Right lobe of liver (tissue), 6 donors: ENCODE data around the gene RPS6KB2. TPM values are rescaled to one million over a fixed set of nuclear protein-coding genes. Genes with fewer than 3 reads are reported as not detected.
"Not testable (repeated sequence)": the region's sequence is repeated elsewhere in the genome, so short reads cannot be mapped to it uniquely, and the experiment has no call there.

Experiments
- ATAC-seq, 4 donors: fragments of 200-7000 bp; cut with Tn5 transposase; one replicate each; pipeline ENCODE4 v1.9.1; 2020; ENCODE audit warnings: mild to moderate bottlenecking in 4 of 4, moderate library complexity in 4 of 4
- DNase-seq, 3 donors: peaks; one replicate each; pipeline ENCODE4 v3.0.0-alpha.2; 2020
- H3K27ac ChIP-seq, 3 donors: fragments of 200-600 bp; one replicate each; pipeline ENCODE4 v1.8.0; 2022
- H3K27me3 ChIP-seq, 2 donors: fragments of 200-600 bp; one replicate each; pipeline ENCODE4 v1.8.0; 2022
- H3K36me3 ChIP-seq, 4 donors: fragments of 200-600 bp; sonication (generic) in 1 of 4; one replicate each; pipeline versions ENCODE4 v1.5.1 to v1.8.0; 2017 to 2022; ENCODE audit warnings: control low read depth in 1 of 4
- H3K4me1 ChIP-seq, 4 donors: fragments of 200-600 bp; sonication (generic) in 1 of 4; one replicate each; pipeline versions ENCODE4 v1.5.1 to v1.8.0; 2017 to 2022; ENCODE audit warnings: control low read depth in 1 of 4
- H3K4me3 ChIP-seq, 3 donors: fragments of 200-600 bp; one replicate each; pipeline ENCODE4 v1.8.0; 2022
- H3K9me3 ChIP-seq, 4 donors: fragments of 200-600 bp; sonication (generic) in 1 of 4; one replicate each; pipeline versions ENCODE4 v1.5.1 to v1.8.0; 2017 to 2022; ENCODE audit warnings: control low read depth in 1 of 4
- CTCF ChIP-seq, 4 donors: fragments of 200-600 bp in 3 of 4; fragments of 450-650 bp in 1 of 4; IDR thresholded peaks; one replicate each; pipeline versions ENCODE4 v1.5.1 to v1.8.0; 2016 to 2022; ENCODE audit warnings: antibody characterized with exemption in 4 of 4, mild to moderate bottlenecking in 2 of 4
- POLR2A ChIP-seq: fragments of 450-650 bp; IDR thresholded peaks from one replicate; pipeline ENCODE4 v1.6.1; 2017; ENCODE audit warnings: antibody characterized with exemption, mild to moderate bottlenecking
- WGBS: methylation state at CpG from one replicate; pipeline ENCODE4 v1.1.6; 2018; ENCODE audit warnings: low coverage, low lambda C conversion rate; ENCODE audit not compliant: insufficient coverage; ENCODE audit errors: missing lambda C conversion rate; 5-methylcytosine and 5-hydroxymethylcytosine counted together
- intact Hi-C, 2 donors: fragments of 100-400 bp; cut with DNase I; formaldehyde crosslinking; loops; one replicate each; pipeline versions ENCODE4 v1.11.2 to v1.14.1; 2022
- total RNA-seq, 6 experiments: library from RNA; depleted of rRNA in 2 of 6; stranded (reverse); fragments of >200 nt in 2 of 6; fragmentation: NEBNext Ultra II Directional in 3 of 6; extraction: Animal tissue kit (Norgen Biotek cat#: 25700) in 3 of 6; gene quantifications; one replicate each; pipeline versions ENCODE4 v1.1.0 to v1.2.4, GENCODE V29; 2016 to 2023
- donor health status: DM: no; HTN: yes; CAD: no.
- donor health status: DM: no; HTN: no; CAD: no.
- donor health status: DM: no; HTN: no; CAD: no.
- donor health status: DM: no; HTN: yes; CAD: no.
- donor health status: DM: no; HTN: yes; CAD: no.

RPS6KB2 gene
- total RNA-seq, 6 experiments from 2014 or later, result 18.8 to 37.1 (median 27.1) TPM

- H3K36me3 ChIP-seq, result no peaks in the 10 kb centered on the region
- H3K9me3 ChIP-seq, result no peaks in the 10 kb centered on the region
- peaks cover 0 to 22% (median 7%) of the 10 kb centered on the region in 4 donors for H3K4me1 ChIP-seq
- H3K27ac ChIP-seq, result no peak overlapping the region
- ATAC-seq (no peak), DNase-seq (no peak)
- intact Hi-C loops, result no loop called here
- WGBS, result no CpG with 5 or more reads among the region's 34 CpGs
- H3K4me3 ChIP-seq, result no peak overlapping the region
- TF ChIP-seq POLR2A, result no peak
- no peak for TF ChIP-seq CTCF (IDR thresholded peaks at IDR 0.05)
- H3K27me3 ChIP-seq, result no peaks in the 10 kb centered on the region
Measured at GRCh38 chr11:67423891-67424613, 4.2 kb upstream of the RPS6KB2 start.

- H3K36me3 ChIP-seq, result peaks cover 0 to 16% (median under 1%) of the 10 kb centered on the region in 4 donors
- WGBS, result 52% methylated on average over 17 of the region's 19 CpGs
- peak overlapping the region; percentile 49 to 84 (median 78) for H3K27ac ChIP-seq
- intact Hi-C loops, DNase-seq, H3K27me3 ChIP-seq, H3K9me3 ChIP-seq: not testable (repeated sequence)
- H3K4me3 ChIP-seq, result peak overlapping the region; percentile 61 to 79 (median 74)
- peak; percentile 5 to 57 (median 46) for ATAC-seq
- peaks cover 0 to 19% (median 2%) of the 10 kb centered on the region in 4 donors for H3K4me1 ChIP-seq
Measured at GRCh38 chr11:67427364-67427859, 882 bp upstream of the RPS6KB2 start.

GRCh38 chr11:67429038-67429668 is 859 bp downstream of the RPS6KB2 start:
- WGBS, result 0% methylated on average over 2 of the region's 12 CpGs
- peaks cover 0 to 19% (median 2%) of the 10 kb centered on the region in 4 donors for H3K4me1 ChIP-seq
- H3K36me3 ChIP-seq, result peaks cover 0 to 30% (median 8%) of the 10 kb centered on the region in 4 donors
- no peaks in the 10 kb centered on the region for H3K9me3 ChIP-seq
- peak overlapping the region; percentile 61 to 79 (median 74) for H3K4me3 ChIP-seq
- TF ChIP-seq CTCF (IDR thresholded peaks at IDR 0.05) (no peak), POLR2A (no peak)
- peak in 1 of 4 donors; percentile 0 for ATAC-seq
- H3K27me3 ChIP-seq, result no peaks in the 10 kb centered on the region
- intact Hi-C loops, result no loop called here
- peak overlapping the region in 1 of 3 donors; percentile 84 for H3K27ac ChIP-seq
- DNase-seq, result no peak

- WGBS, result 67% methylated on average over 8 of the region's 11 CpGs
Measured at GRCh38 chr11:67429722-67430121, 1.4 kb downstream of the RPS6KB2 start.

More at GRCh38 chr11:67429722-67430121, 1.4 kb downstream of the RPS6KB2 start:
- intact Hi-C loops, result no loop called here
- Histone ChIP-seq H3K27ac (no peak overlapping the region), H3K27me3 (no peaks in the 10 kb centered on the region), H3K4me1 (peaks cover 0 to 19% (median 2%) of the 10 kb centered on the region in 4 donors), H3K9me3 (no peaks in the 10 kb centered on the region), H3K4me3 (no peak overlapping the region), H3K36me3 (peaks cover 0 to 35% (median 11%) of the 10 kb centered on the region in 4 donors)
- ATAC-seq, result no peak
- no peak for DNase-seq
- no peak for TF ChIP-seq CTCF (IDR thresholded peaks at IDR 0.05)
- TF ChIP-seq POLR2A, result no peak
